ENCODE data around the gene HOXA5. TPM values are rescaled to one million over a fixed set of nuclear protein-coding genes. Genes with fewer than 3 reads are reported as not detected.

Gene HOXA5
- total and polyA plus RNA-seq, 2 donors (not counting 1 experiment from before 2014, with no cell fraction given), result 18.3 to 35.6 TPM

GRCh38 chr7:27170426-27171324 lies 27.2 kb upstream of the HOXA5 start:
- H4K20me1 ChIP-seq (ENCODE audit: control insufficient read depth, extremely low read depth, insufficient read depth, low read length), result no peaks in the 10 kb centered on the region
- TF ChIP-seq, protein P1, sequence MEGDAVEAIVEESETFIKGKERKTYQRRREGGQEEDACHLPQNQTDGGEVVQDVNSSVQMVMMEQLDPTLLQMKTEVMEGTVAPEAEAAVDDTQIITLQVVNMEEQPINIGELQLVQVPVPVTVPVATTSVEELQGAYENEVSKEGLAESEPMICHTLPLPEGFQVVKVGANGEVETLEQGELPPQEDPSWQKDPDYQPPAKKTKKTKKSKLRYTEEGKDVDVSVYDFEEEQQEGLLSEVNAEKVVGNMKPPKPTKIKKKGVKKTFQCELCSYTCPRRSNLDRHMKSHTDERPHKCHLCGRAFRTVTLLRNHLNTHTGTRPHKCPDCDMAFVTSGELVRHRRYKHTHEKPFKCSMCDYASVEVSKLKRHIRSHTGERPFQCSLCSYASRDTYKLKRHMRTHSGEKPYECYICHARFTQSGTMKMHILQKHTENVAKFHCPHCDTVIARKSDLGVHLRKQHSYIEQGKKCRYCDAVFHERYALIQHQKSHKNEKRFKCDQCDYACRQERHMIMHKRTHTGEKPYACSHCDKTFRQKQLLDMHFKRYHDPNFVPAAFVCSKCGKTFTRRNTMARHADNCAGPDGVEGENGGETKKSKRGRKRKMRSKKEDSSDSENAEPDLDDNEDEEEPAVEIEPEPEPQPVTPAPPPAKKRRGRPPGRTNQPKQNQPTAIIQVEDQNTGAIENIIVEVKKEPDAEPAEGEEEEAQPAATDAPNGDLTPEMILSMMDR (conservative IDR thresholded peaks at IDR 0.05 in 1 of 2, IDR thresholded peaks at IDR 0.05 in 1 of 2; ENCODE audit: low read depth in 1 of 2, low read length in 2 of 2), result no peak
- TF ChIP-seq EZH2 (IDR thresholded peaks at IDR 0.05; ENCODE audit: low read length, missing control alignments), result no peak
- H3K9ac ChIP-seq (ENCODE audit: insufficient read depth, low read length), result no peak overlapping the region
- H3K4me2 ChIP-seq (ENCODE audit: extremely low read depth, insufficient read depth, low read length), result no peak overlapping the region
- H3K4me3 ChIP-seq (replicated peaks in 1 of 4; ENCODE audit: control extremely low read depth in 1 of 4, insufficient read depth in 1 of 4, low read depth in 3 of 4, low read length in 4 of 4), result no peak overlapping the region
- no peaks in the 10 kb centered on the region for H3K9me3 ChIP-seq (ENCODE audit: control insufficient read depth, insufficient read depth, low read depth, low read length)
- DNase-seq (ENCODE audit: low read depth in 2 of 2), result no peak
- H3K36me3 ChIP-seq (ENCODE audit: control insufficient read depth, insufficient read depth, low read length), result no peaks in the 10 kb centered on the region
- H3K27me3 ChIP-seq (ENCODE audit: control insufficient read depth, insufficient read depth, low read length), result peaks cover 88% of the 10 kb centered on the region
- H2AFZ ChIP-seq (ENCODE audit: low read length), result no peak overlapping the region
- H3K27ac ChIP-seq (ENCODE audit: insufficient read depth, low read length), result no peak overlapping the region
- no peaks in the 10 kb centered on the region for H3K79me2 ChIP-seq (ENCODE audit: control insufficient read depth, insufficient read depth, low read length)
- H3K4me1 ChIP-seq (ENCODE audit: control insufficient read depth, extremely low read depth, insufficient read depth, low read length), result no peaks in the 10 kb centered on the region

DNA sequence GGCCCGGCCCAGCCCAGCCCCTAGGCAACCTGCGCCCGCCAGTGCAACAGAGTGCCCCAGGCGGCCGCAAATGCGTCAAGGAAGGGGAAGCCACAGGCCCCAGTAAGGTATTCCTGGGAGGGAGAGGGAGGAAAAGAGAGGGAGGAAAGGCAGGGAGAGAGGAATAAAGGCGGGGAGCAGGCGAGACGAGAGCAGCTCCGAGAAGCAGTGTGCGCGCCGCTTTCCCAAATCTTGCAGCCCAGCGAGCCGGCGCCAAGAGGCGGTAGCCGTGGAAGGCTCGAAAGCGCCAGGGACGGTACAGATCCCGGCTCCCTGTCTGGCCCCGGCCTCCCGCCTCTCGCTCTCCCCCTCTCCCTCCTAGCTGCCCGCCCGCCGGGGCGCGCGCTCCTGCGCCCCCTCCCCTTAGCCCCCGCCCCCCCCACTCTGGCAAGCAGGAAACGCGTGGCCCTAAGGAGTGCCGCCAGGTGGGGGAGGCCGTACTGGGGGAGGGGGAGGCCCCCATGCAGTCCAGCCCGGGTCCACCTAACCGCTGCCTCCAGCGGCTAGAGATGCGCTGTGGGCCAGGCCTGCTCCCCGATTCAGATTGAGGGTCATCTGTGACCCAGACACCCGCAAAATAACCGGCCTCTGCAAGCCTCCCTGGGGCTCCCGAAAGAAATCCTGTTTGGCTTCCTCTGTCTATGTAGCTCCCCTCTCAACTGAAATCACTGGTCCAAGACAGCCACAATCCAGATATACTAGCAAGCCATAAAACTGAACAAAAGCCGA lies 26.4 kb upstream of the HOXA5 start:
- TF ChIP-seq EZH2 (IDR thresholded peaks at IDR 0.05; ENCODE audit: low read length, missing control alignments), result peak; percentile 81
- TF ChIP-seq, protein P1 (conservative IDR thresholded peaks at IDR 0.05 in 1 of 2, IDR thresholded peaks at IDR 0.05 in 1 of 2; ENCODE audit: low read depth in 1 of 2, low read length in 2 of 2), result no peak
- Histone ChIP-seq H3K4me1 (ENCODE audit: control insufficient read depth, extremely low read depth, insufficient read depth, low read length) (no peaks in the 10 kb centered on the region), H3K36me3 (ENCODE audit: control insufficient read depth, insufficient read depth, low read length) (no peaks in the 10 kb centered on the region)

GRCh38 chr7:27168265-27168947 lies 24.9 kb upstream of the HOXA5 start:
- no peak overlapping the region for H2AFZ ChIP-seq (ENCODE audit: low read length)
- H3K4me1 ChIP-seq (ENCODE audit: control insufficient read depth, extremely low read depth, insufficient read depth, low read length), result no peaks in the 10 kb centered on the region
- no peak overlapping the region for H3K4me2 ChIP-seq (ENCODE audit: extremely low read depth, insufficient read depth, low read length)
- no peak overlapping the region for H3K27ac ChIP-seq (ENCODE audit: insufficient read depth, low read length)
- DNase-seq (ENCODE audit: low read depth in 2 of 2), result no peak
- peaks cover 91% of the 10 kb centered on the region for H3K27me3 ChIP-seq (ENCODE audit: control insufficient read depth, insufficient read depth, low read length)
- no peaks in the 10 kb centered on the region for H3K9me3 ChIP-seq (ENCODE audit: control insufficient read depth, insufficient read depth, low read depth, low read length)
- no peaks in the 10 kb centered on the region for H4K20me1 ChIP-seq (ENCODE audit: control insufficient read depth, extremely low read depth, insufficient read depth, low read length)
- no peaks in the 10 kb centered on the region for H3K79me2 ChIP-seq (ENCODE audit: control insufficient read depth, insufficient read depth, low read length)
- H3K36me3 ChIP-seq (ENCODE audit: control insufficient read depth, insufficient read depth, low read length), result no peaks in the 10 kb centered on the region
- H3K4me3 ChIP-seq (replicated peaks in 1 of 4; ENCODE audit: control extremely low read depth in 1 of 4, insufficient read depth in 1 of 4, low read depth in 3 of 4, low read length in 4 of 4), result no peak overlapping the region
- TF ChIP-seq EZH2 (IDR thresholded peaks at IDR 0.05; ENCODE audit: low read length, missing control alignments), result no peak
- TF ChIP-seq, protein P1 (conservative IDR thresholded peaks at IDR 0.05 in 1 of 2, IDR thresholded peaks at IDR 0.05 in 1 of 2; ENCODE audit: low read depth in 1 of 2, low read length in 2 of 2), result no peak
- H3K9ac ChIP-seq (ENCODE audit: insufficient read depth, low read length), result no peak overlapping the region

More for the DNA sequence above, 26.4 kb upstream of the HOXA5 start:
- no peaks in the 10 kb centered on the region for H3K79me2 ChIP-seq (ENCODE audit: control insufficient read depth, insufficient read depth, low read length)
- no peak overlapping the region for H2AFZ ChIP-seq (ENCODE audit: low read length)
- H3K27me3 ChIP-seq (ENCODE audit: control insufficient read depth, insufficient read depth, low read length), result peaks cover 89% of the 10 kb centered on the region
- H3K4me2 ChIP-seq (ENCODE audit: extremely low read depth, insufficient read depth, low read length), result no peak overlapping the region
- no peaks in the 10 kb centered on the region for H3K9me3 ChIP-seq (ENCODE audit: control insufficient read depth, insufficient read depth, low read depth, low read length)
- H3K9ac ChIP-seq (ENCODE audit: insufficient read depth, low read length), result no peak overlapping the region
- H3K4me3 ChIP-seq (replicated peaks in 1 of 4; ENCODE audit: control extremely low read depth in 1 of 4, insufficient read depth in 1 of 4, low read depth in 3 of 4, low read length in 4 of 4), result no peak overlapping the region
- H4K20me1 ChIP-seq (ENCODE audit: control insufficient read depth, extremely low read depth, insufficient read depth, low read length), result no peaks in the 10 kb centered on the region
- no peak for DNase-seq (ENCODE audit: low read depth in 2 of 2)
- H3K27ac ChIP-seq (ENCODE audit: insufficient read depth, low read length), result no peak overlapping the region

Measured in fibroblast of lung (primary cell).